Measurements from ENCODE around the gene CACNB3.

DNA sequence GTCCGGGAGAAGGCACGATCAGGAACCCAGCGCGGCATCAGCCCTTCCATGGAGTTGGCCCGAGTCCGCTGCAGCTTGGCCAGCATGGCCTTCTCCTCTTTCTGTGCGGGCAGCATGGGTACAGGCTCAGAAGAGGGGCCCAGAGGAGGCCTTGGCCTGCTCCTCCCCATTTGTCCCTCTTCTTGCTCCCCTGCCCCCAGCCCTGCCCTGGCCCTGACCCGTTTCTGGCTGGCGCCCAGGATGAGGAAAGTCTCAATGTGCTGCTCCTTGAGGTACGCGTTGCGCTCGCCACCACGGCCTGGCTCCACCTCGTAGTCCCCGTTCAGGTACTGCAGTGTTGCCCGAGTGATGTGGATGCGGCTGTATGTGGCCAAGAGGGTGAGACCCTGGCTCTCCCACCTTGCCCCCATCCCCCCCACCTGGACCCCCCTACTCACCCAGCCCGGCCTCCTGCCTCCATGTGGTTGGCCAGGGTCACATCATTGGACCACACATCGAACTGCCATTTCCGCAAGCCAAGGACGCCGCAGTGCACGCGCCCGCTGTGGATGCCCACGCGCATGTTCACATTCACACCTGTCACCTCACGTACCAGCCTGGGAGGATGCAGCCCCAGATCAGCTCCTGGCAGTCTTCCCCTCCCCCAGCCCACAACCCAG is 42.2 kb upstream of the CACNB3 start:
- TF ChIP-seq CTCF (IDR thresholded peaks at IDR 0.05) (no peak), POLR2A (IDR thresholded peaks at IDR 0.05) (no peak)

All from stomach (tissue), 4 donors.